ENCODE data around the gene UBE2E2. TPM values are rescaled to one million over a fixed set of nuclear protein-coding genes. Genes with fewer than 3 reads are reported as not detected.

Gene UBE2E2
- total RNA-seq, 1 experiment from 2014 or later, result 38.6 TPM

- Mint-ChIP-seq H3K4me1 (peaks cover 0 to 3% of the 10 kb centered on the region in 2 experiments; a peak in 1 of 4 replicates), H3K9me3 (peaks cover 2 to 3% of the 10 kb centered on the region in 2 experiments; a peak in 3 of 5 replicates), H3K36me3 (ENCODE audit: insufficient read depth in 1 of 3, low read depth in 3 of 3) (peaks cover 2 to 4% (median 3%) of the 10 kb centered on the region in 3 experiments; a peak in 6 of 7 replicates), H3K27ac (no peak overlapping the region), H3K27me3 (ENCODE audit: low read depth) (no peaks in the 10 kb centered on the region), H3K4me3 (no peak overlapping the region)
- Histone ChIP-seq H4K8ac (replicated peaks; ENCODE audit: insufficient read length, low read depth, low read length) (no peak overlapping the region), H2AFZ (ENCODE audit: low read length) (no peak overlapping the region), H3K9me3 (ENCODE audit: control insufficient read depth, low read depth, low read length) (no peaks in the 10 kb centered on the region), H2AK5ac (ENCODE audit: insufficient read length, low read length) (no peak overlapping the region), H4K5ac (ENCODE audit: insufficient read length, low read depth, low read length) (no peak overlapping the region), H3K27ac (ENCODE audit: insufficient read length, low read depth, low read length) (no peak overlapping the region), H3K79me2 (ENCODE audit: insufficient read depth, low read length) (no peaks in the 10 kb centered on the region), H3K14ac (ENCODE audit: insufficient read depth, low read length) (no peak overlapping the region), H3K9ac (ENCODE audit: extremely low read depth, insufficient read length, low read length) (no peak overlapping the region), H3K23ac (ENCODE audit: insufficient read length, low read depth, low read length) (no peak overlapping the region), H3K27me3 (ENCODE audit: insufficient read depth, low read length) (no peaks in the 10 kb centered on the region), H3K79me1 (ENCODE audit: insufficient read depth, low read depth, low read length, poor library complexity, severe bottlenecking) (no peaks in the 10 kb centered on the region), H4K91ac (ENCODE audit: insufficient read length, low read depth, low read length) (no peak overlapping the region), H3K4ac (ENCODE audit: low read depth, low read length) (no peak overlapping the region), H2BK5ac (ENCODE audit: insufficient read length, low read length) (no peak overlapping the region), H3K4me2 (ENCODE audit: insufficient read depth, insufficient read length, low read length) (no peak overlapping the region), H2BK12ac (ENCODE audit: insufficient read length, low read depth, low read length) (no peak overlapping the region), H3K4me1 (ENCODE audit: insufficient read depth, low read length) (no peaks in the 10 kb centered on the region), H2BK15ac (ENCODE audit: low read depth, low read length) (no peak overlapping the region), H2BK120ac (ENCODE audit: low read depth, low read length, poor library complexity, severe bottlenecking) (no peak overlapping the region), H4K20me1 (ENCODE audit: control insufficient read depth, insufficient read depth, insufficient read length) (no peaks in the 10 kb centered on the region), H3T11ph (ENCODE audit: low read length) (no peak overlapping the region), H3K18ac (ENCODE audit: insufficient read length, low read depth, low read length) (no peak overlapping the region), H3K56ac (ENCODE audit: insufficient read length, low read depth, low read length) (no peak overlapping the region), H2BK20ac (ENCODE audit: low read depth, low read length, poor library complexity, severe bottlenecking) (no peak overlapping the region), H3K23me2 (ENCODE audit: insufficient read length, low read depth, low read length, poor library complexity, severe bottlenecking) (peaks cover under 1% of the 10 kb centered on the region)
- no peak for DNase-seq
- no CpG with 5 or more reads among the region's 2 CpGs for WGBS (ENCODE audit: extremely low coverage, insufficient read length, low lambda C conversion rate)
- no peak for TF ChIP-seq CTCF (conservative IDR thresholded peaks at IDR 0.05)
These were observed 388.2 kb downstream of the UBE2E2 start for GRCh38 chr3:23591374-23591773.

Measured in H9 (cell line).